UCSD-AML1 (cell line): Measurements from ENCODE around the gene DROSHA.
"Not testable (repeated sequence)": the region's sequence is repeated elsewhere in the genome, so short reads cannot be mapped to it uniquely, and the experiment has no call there.

Source experiments
- DNase-seq: peaks from one replicate; lab custom pipeline; 2025; ENCODE audit not compliant: unreplicated experiment; lab: John Stamatoyannopoulos, UW

The DROSHA gene

GRCh38 chr5:31382051-31382878 is 149.6 kb downstream of the DROSHA start:
- DNase-seq = no peak

DNA sequence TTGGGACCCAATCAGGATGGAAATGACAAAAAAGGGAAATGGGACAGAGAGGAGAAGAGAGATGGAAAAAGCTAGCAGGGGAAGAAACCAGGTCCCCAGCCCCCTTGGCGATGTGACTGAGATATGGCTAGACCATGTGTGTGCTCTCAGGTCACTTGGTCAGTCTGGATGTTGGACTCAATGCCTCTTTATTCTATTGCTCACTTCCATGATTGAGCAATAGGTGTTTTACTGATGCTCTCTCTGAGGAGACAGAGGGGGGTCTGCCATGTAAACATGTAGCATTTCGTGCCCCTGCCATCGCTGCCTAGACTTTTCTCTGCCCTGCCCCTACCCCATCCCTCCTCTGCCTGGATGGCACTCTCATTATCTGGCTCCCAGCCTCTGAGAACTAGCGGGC is 150.6 kb downstream of the DROSHA start:
- DNase-seq = no peak

GRCh38 chr5:31380049-31380448 is 151.8 kb downstream of the DROSHA start:
- DNase-seq = no peak

DNA sequence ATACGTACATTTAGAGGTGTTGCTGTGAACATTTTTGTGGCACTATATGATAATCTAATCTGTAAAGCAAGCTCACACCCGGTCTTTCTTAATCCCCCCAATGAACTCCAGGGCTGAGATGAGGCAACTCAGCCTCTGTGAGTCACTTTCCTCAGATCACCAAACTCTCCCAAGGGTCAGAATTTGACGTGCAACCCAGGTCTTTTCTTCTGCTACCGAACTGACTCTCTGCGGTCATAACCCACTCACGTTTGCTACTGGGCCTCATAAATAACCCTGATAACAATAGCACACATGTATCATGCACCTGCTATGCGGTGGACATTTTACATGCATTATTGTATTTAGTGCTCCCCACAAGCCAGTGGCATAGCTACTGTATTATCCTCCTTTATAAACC is 153.1 kb downstream of the DROSHA start:
- DNase-seq = no peak

- no peak for DNase-seq
Observed at GRCh38 chr5:31378136-31378535, 153.8 kb downstream of the DROSHA start.

DNA sequence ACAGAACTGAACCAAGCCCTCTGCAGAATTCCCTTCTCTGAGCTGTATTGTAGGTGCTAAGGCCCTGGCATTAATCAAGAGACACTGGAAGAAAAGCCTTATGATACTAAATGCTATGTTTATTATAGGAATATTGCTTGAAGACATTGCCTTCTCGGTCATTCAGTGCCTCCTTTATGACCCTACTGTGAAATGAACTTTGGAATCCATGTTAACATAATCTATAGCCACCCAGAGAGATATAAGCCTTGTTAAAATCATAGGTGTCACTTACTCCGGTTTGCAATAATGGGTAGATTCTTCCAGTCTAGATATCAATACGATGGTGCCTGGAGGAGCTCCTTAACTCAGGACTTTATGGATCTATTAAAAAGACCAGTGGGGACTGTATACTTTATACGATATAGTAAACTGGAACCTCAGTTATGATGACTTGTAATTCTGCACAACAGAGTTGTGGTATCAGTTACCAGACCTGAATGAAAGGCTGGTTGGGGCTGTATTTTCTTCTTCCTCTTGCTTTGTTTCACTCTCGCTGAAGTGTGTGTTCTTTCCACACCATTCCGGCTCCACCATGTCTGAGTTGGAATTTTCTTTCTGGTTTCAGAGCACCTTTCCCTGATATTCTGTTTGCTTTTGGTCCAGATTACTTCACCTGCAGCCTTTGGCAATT is 154.5 kb downstream of the DROSHA start:
- no peak for DNase-seq

- DNase-seq = no peak
Observed at GRCh38 chr5:31375999-31376720, 155.7 kb downstream of the DROSHA start.

- no peak for DNase-seq
Observed at GRCh38 chr5:31372124-31372523, 159.8 kb downstream of the DROSHA start.

- no peak for DNase-seq
Observed at GRCh38 chr5:31366941-31367340, 165.0 kb downstream of the DROSHA start.

- DNase-seq = no peak
Observed at GRCh38 chr5:31365776-31366175, 166.1 kb downstream of the DROSHA start.

- no peak for DNase-seq
Observed at GRCh38 chr5:31364881-31365636, 166.8 kb downstream of the DROSHA start.

DNA sequence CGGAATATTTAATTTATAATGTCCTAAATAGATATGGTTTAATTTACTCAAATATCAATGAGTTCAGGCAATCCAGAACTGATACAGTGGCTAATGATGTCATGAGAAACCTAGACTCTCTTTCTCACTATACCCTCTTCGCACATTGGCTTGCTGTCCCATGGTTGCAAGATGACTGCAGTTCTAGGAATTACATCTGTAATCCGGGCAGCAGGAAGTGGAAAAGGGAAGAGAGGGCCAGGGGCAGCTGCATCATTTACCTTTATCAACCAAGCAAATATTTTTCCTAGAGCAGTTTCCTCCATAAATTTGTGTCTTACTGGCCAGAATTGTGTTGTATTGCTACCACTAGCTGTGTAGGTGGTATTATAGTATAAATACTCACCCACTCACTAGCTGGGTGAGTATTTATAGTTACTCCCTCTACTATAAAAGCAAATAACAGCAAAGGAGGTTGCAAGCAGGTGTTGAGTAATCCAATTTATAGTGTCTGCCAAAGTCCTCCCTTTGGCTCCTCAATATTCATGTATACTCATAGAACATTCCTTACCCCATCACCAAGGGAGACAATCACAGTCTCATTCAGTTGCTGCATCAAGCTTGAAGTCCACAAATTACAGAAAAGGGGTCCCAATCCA is 168.8 kb downstream of the DROSHA start:
- no peak for DNase-seq

- DNase-seq = no peak
Observed at GRCh38 chr5:31362529-31362900, 169.4 kb downstream of the DROSHA start.

- not testable (repeated sequence) for DNase-seq
Observed at GRCh38 chr5:31361704-31362528, 170.0 kb downstream of the DROSHA start.

DNA sequence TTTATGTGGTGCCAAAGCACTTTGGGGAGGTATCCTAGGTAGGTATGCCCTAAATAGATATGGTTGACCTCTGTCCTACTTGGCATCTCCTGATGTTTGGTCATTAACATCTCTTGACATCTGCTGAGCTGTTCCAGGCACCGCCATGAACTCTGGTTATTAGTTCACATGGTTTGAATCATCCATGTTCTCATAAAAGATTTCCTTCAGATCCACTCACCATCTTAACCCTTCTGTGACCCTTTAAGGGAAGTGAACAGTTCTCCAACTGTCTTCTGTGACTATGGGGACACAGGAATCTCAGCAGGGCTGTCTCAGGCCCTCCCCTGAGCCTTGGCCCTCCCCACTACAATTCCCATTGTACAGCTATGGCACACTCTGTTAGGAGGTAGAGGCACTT is 170.7 kb downstream of the DROSHA start:
- DNase-seq = no peak

GRCh38 chr5:31359839-31360238 is 172.1 kb downstream of the DROSHA start:
- DNase-seq = no peak

- no peak for DNase-seq
Observed at GRCh38 chr5:31357038-31357437, 174.9 kb downstream of the DROSHA start.

- no peak for DNase-seq
Observed at GRCh38 chr5:31355337-31355736, 176.6 kb downstream of the DROSHA start.
